PC-3 (cell line): ENCODE measurements around the gene ZNF239.

Experiments used
- CTCF ChIP-seq: fragments of 300-600 bp; sonication (generic); conservative IDR thresholded peaks from 2 replicates; pipeline ENCODE4 v1.5.1; 2017; ENCODE audit warnings: antibody characterized with exemption, low read depth, mild to moderate bottlenecking, low read length
- EZH2phosphoT487 ChIP-seq: fragments of 300-600 bp; sonication (generic); IDR thresholded peaks from 2 replicates; pipeline ENCODE4 v1.6.1; 2018; ENCODE audit warnings: mild to moderate bottlenecking, antibody characterized with exemption, low read length, borderline replicate concordance

GRCh38 chr10:43599333-43599732 is 24.9 kb upstream of the ZNF239 start:
- no peak for TF ChIP-seq CTCF
- no peak for TF ChIP-seq EZH2phosphoT487
